NT2/D1 (cell line): ENCODE results near the gene ANK3.

ENCODE experiments used
- YY1 ChIP-seq: IDR thresholded peaks from 2 replicates; pipeline ENCODE4 v1.6.1; 2011; ENCODE audit not compliant: insufficient read length, insufficient read depth
- ZNF274 ChIP-seq: IDR thresholded peaks from 2 replicates; pipeline ENCODE4 v1.6.1; 2011; ENCODE audit warnings: mild to moderate bottlenecking, low read depth, low read length

- TF ChIP-seq YY1 (no peak), ZNF274 (no peak)
Observed at GRCh38 chr10:60353519-60354258, 36.0 kb downstream of the ANK3 start.
